KMS-11 (cell line): ENCODE data around the gene ZNF652.

Experiments
- H2AFZ ChIP-seq: fragments of 200-600 bp; sonication (generic); 2 replicates; pipeline ENCODE4 v1.6.1; 2016; ENCODE audit warnings: antibody characterized with exemption, mixed run types, low read depth
- H3K27ac ChIP-seq: fragments of 200-600 bp; sonication (generic); 2 replicates; pipeline ENCODE4 v1.6.1; 2016; ENCODE audit warnings: mild to moderate bottlenecking, mixed run types
- H3K27me3 ChIP-seq: fragments of 200-600 bp; sonication (generic); 2 replicates; pipeline ENCODE4 v1.6.1; 2017; ENCODE audit warnings: mild to moderate bottlenecking, low read depth, mixed run types, moderate library complexity; ENCODE audit not compliant: insufficient read depth
- H3K36me3 ChIP-seq: fragments of 200-600 bp; sonication (generic); 2 replicates; pipeline ENCODE4 v1.6.1; 2017; ENCODE audit warnings: mild to moderate bottlenecking, mixed run types; ENCODE audit not compliant: insufficient read depth
- H3K4me1 ChIP-seq: fragments of 200-600 bp; sonication (generic); 2 replicates; pipeline ENCODE4 v1.6.1; 2016; ENCODE audit warnings: mild to moderate bottlenecking, low read depth, mixed run types; ENCODE audit not compliant: poor library complexity, severe bottlenecking
- H3K4me2 ChIP-seq: fragments of 200-600 bp; sonication (generic); 2 replicates; pipeline ENCODE4 v1.7.0; 2016; ENCODE audit warnings: mild to moderate bottlenecking, mixed run types
- H3K4me3 ChIP-seq: fragments of 200-600 bp; sonication (generic); IDR thresholded peaks from 2 replicates; pipeline ENCODE4 v1.6.1; 2017; ENCODE audit warnings: low read depth, low read length, mixed read lengths; ENCODE audit not compliant: insufficient read depth
- H3K79me2 ChIP-seq: fragments of 200-600 bp; sonication (generic); 2 replicates; pipeline ENCODE4 v1.6.1; 2016; ENCODE audit warnings: low read depth, mixed run types; ENCODE audit not compliant: insufficient read depth
- H3K9ac ChIP-seq: fragments of 200-600 bp; sonication (generic); 2 replicates; pipeline ENCODE4 v1.6.1; 2016; ENCODE audit warnings: mild to moderate bottlenecking, mixed run types
- H4K20me1 ChIP-seq: fragments of 200-600 bp; sonication (generic); 2 replicates; pipeline ENCODE4 v1.6.1; 2016; ENCODE audit warnings: mild to moderate bottlenecking, mixed run types; ENCODE audit not compliant: insufficient read depth
- CTCF ChIP-seq: fragments of 200-600 bp; sonication (generic); conservative IDR thresholded peaks from 2 replicates; pipeline ENCODE4 v1.6.1; 2017; ENCODE audit warnings: low read depth, mild to moderate bottlenecking, antibody characterized with exemption, low read length, moderate library complexity, mixed read lengths

Gene ZNF652

GRCh38 chr17:49383060-49383459 is 21.0 kb upstream of the ZNF652 start:
- H3K27ac ChIP-seq = no peak overlapping the region
- no peak overlapping the region for H3K4me2 ChIP-seq
- no peak overlapping the region for H3K9ac ChIP-seq
- no peak overlapping the region for H3K4me3 ChIP-seq
- H2AFZ ChIP-seq = no peak overlapping the region
- no peak for TF ChIP-seq CTCF
- H3K4me1 ChIP-seq = no peaks in the 10 kb centered on the region
- H3K79me2 ChIP-seq = no peaks in the 10 kb centered on the region
- no peaks in the 10 kb centered on the region for H4K20me1 ChIP-seq
- H3K27me3 ChIP-seq = no peaks in the 10 kb centered on the region
- H3K36me3 ChIP-seq = no peaks in the 10 kb centered on the region

- no peaks in the 10 kb centered on the region for H3K79me2 ChIP-seq
Observed at GRCh38 chr17:49382556-49382955, 20.5 kb upstream of the ZNF652 start.

GRCh38 chr17:49381793-49382192 is 19.7 kb upstream of the ZNF652 start:
- Histone ChIP-seq H3K27ac (no peak overlapping the region), H3K79me2 (no peaks in the 10 kb centered on the region), H4K20me1 (no peaks in the 10 kb centered on the region), H3K27me3 (no peaks in the 10 kb centered on the region), H3K36me3 (no peaks in the 10 kb centered on the region), H2AFZ (no peak overlapping the region), H3K9ac (no peak overlapping the region), H3K4me1 (no peaks in the 10 kb centered on the region), H3K4me2 (no peak overlapping the region), H3K4me3 (no peak overlapping the region)
- no peak for TF ChIP-seq CTCF

More at GRCh38 chr17:49382556-49382955, 20.5 kb upstream of the ZNF652 start:
- TF ChIP-seq CTCF = no peak
- Histone ChIP-seq H3K4me2 (no peak overlapping the region), H3K27me3 (no peaks in the 10 kb centered on the region), H3K27ac (no peak overlapping the region), H3K9ac (no peak overlapping the region), H2AFZ (no peak overlapping the region), H3K4me1 (no peaks in the 10 kb centered on the region), H4K20me1 (no peaks in the 10 kb centered on the region), H3K4me3 (no peak overlapping the region), H3K36me3 (no peaks in the 10 kb centered on the region)

GRCh38 chr17:49381033-49381432 is 19.0 kb upstream of the ZNF652 start:
- Histone ChIP-seq H3K4me2 (no peak overlapping the region), H2AFZ (no peak overlapping the region), H3K4me3 (no peak overlapping the region), H3K9ac (no peak overlapping the region), H3K27me3 (no peaks in the 10 kb centered on the region), H3K79me2 (no peaks in the 10 kb centered on the region), H4K20me1 (no peaks in the 10 kb centered on the region), H3K27ac (no peak overlapping the region), H3K36me3 (no peaks in the 10 kb centered on the region), H3K4me1 (no peaks in the 10 kb centered on the region)
- no peak for TF ChIP-seq CTCF
